ENCODE data around the gene CFAP46. TPM values are rescaled to one million over a fixed set of nuclear protein-coding genes. Genes with fewer than 3 reads are reported as not detected.
"Not testable (repeated sequence)": the region's sequence is repeated elsewhere in the genome, so short reads cannot be mapped to it uniquely, and the experiment has no call there.

Gene CFAP46
- total RNA-seq, 1 donor from 2014 or later, result 15.4 TPM

DNA sequence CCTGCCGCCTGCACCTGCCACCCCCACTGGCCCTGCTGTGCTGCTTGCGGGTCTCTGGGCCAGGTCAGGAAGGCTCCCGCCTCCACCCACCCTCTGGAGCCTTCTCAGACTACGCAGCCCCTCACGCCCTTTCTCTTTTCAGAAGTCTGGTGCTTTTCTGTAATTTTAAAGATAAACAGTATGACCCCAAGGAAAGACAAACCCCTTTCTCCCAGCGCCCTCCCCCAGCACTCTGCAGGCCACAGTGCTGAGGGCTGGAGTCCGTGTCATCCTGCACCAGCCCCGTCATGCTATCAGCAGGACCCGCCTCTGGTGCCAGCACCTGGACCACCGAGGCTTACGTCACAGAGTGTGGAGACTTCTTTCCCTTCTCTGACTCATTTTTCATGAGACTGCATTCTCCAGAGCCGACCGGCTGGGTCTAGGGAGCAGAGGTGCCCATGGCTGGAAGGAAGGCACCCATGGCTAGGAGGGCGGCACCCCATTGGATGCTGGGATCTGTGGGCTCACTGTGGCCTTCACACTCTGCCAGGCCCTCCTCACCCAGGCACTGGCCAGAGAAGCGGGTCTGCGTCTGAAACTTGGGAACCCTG lies 53.4 kb downstream of the CFAP46 start:
- Mint-ChIP-seq H3K4me1 (ENCODE audit: low read depth) (peaks cover 6% of the 10 kb centered on the region), H3K27me3 (peaks cover 39% of the 10 kb centered on the region), H3K4me3 (ENCODE audit: low read depth) (no peak overlapping the region), H3K36me3 (ENCODE audit: insufficient read depth) (no peaks in the 10 kb centered on the region), H3K27ac (no peak overlapping the region), H3K9me3 (ENCODE audit: low read depth) (no peaks in the 10 kb centered on the region)
- DNase-seq (ENCODE audit: low spot score, unreplicated experiment), result no peak
- no peak for TF ChIP-seq CTCF (IDR thresholded peaks at IDR 0.05; ENCODE audit: unreplicated experiment)

GRCh38 chr10:132888446-132888845 lies 53.9 kb downstream of the CFAP46 start:
- H3K4me3 Mint-ChIP-seq (ENCODE audit: low read depth); H3K36me3 Mint-ChIP-seq (ENCODE audit: insufficient read depth); H3K27ac Mint-ChIP-seq; H3K9me3 Mint-ChIP-seq (ENCODE audit: low read depth); H3K4me1 Mint-ChIP-seq (ENCODE audit: low read depth); DNase-seq (ENCODE audit: low spot score, unreplicated experiment): not testable (repeated sequence)
- peaks cover 43% of the 10 kb centered on the region for H3K27me3 Mint-ChIP-seq

GRCh38 chr10:132886211-132887099 lies 55.9 kb downstream of the CFAP46 start:
- Mint-ChIP-seq H3K27ac (no peak overlapping the region), H3K9me3 (ENCODE audit: low read depth) (no peaks in the 10 kb centered on the region), H3K4me3 (ENCODE audit: low read depth) (no peak overlapping the region), H3K4me1 (ENCODE audit: low read depth) (no peaks in the 10 kb centered on the region), H3K27me3 (peaks cover 49% of the 10 kb centered on the region), H3K36me3 (ENCODE audit: insufficient read depth) (no peaks in the 10 kb centered on the region)
- TF ChIP-seq CTCF (IDR thresholded peaks at IDR 0.05; ENCODE audit: unreplicated experiment), result peak; percentile 11
- DNase-seq (ENCODE audit: low spot score, unreplicated experiment), result no peak

DNA sequence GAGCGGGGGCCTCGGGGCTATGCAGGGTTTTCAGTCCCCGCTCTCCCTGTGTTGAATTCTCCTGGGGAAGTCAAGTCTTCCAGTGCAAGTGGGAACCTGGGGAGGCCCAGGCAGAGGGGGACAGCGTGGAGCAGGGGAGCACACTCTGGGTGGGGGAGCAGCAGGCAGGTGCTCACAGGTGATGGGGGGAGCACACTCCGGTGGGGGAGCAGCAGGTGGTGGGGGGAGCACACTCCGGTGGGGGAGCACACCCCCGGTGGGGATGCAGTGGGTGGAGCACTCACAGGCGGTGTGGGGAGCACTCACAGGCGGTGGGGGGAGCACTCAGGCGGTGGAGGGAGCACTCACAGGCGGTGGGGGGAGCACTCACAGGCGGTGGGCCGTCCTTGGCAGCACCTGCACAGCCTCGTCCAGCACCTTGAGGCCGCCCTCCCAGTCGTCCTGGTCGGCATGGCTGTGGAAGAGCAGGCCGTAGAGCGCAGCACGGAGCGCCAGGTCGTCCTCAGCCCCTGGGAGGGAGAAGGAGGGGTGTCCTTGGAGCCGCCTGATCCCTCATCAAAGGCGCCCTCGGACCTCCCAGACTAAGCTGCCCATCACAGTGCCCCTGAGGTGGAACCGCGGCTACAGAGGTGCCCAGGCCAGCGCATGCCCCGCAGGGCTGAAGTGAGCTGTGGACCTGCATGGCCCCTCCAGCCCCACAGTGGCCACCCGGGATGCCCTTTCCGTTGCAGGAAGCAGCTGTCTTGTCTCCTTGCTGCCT lies 56.7 kb downstream of the CFAP46 start:
- H3K9me3 Mint-ChIP-seq (ENCODE audit: low read depth), result no peaks in the 10 kb centered on the region
- H3K27me3 Mint-ChIP-seq, result peaks cover 49% of the 10 kb centered on the region
- H3K4me1 Mint-ChIP-seq (ENCODE audit: low read depth), result no peaks in the 10 kb centered on the region
- no peak for DNase-seq (ENCODE audit: low spot score, unreplicated experiment)
- no peaks in the 10 kb centered on the region for H3K36me3 Mint-ChIP-seq (ENCODE audit: insufficient read depth)
- H3K4me3 Mint-ChIP-seq (ENCODE audit: low read depth), result no peak overlapping the region
- TF ChIP-seq CTCF (IDR thresholded peaks at IDR 0.05; ENCODE audit: unreplicated experiment), result no peak
- no peak overlapping the region for H3K27ac Mint-ChIP-seq

- Mint-ChIP-seq H3K36me3 (ENCODE audit: insufficient read depth) (no peaks in the 10 kb centered on the region), H3K4me1 (ENCODE audit: low read depth) (no peaks in the 10 kb centered on the region), H3K27me3 (peaks cover 45% of the 10 kb centered on the region), H3K9me3 (ENCODE audit: low read depth) (no peaks in the 10 kb centered on the region), H3K4me3 (ENCODE audit: low read depth) (no peak overlapping the region), H3K27ac (no peak overlapping the region)
- DNase-seq (ENCODE audit: low spot score, unreplicated experiment), result no peak
- TF ChIP-seq CTCF (IDR thresholded peaks at IDR 0.05; ENCODE audit: unreplicated experiment), result no peak
Measured at GRCh38 chr10:132884691-132885271, 57.6 kb downstream of the CFAP46 start.
